H9 (cell line): ENCODE results near the gene KTN1. TPM values are rescaled to one million over a fixed set of nuclear protein-coding genes. Genes with fewer than 3 reads are reported as not detected.

Experiments used
- DNase-seq: peaks from one replicate; pipeline ENCODE4 v3.0.0-alpha.2; 2017
- H2AFZ ChIP-seq: one replicate; pipeline ENCODE4 v1.6.1; 2013; ENCODE audit warnings: mild to moderate bottlenecking, low read length, control low read depth, moderate library complexity
- H2AK5ac ChIP-seq: 2 replicates; pipeline ENCODE4 v1.6.1; 2013; ENCODE audit warnings: low read length, control low read depth, mixed read lengths; ENCODE audit not compliant: insufficient read length
- H2BK120ac ChIP-seq: one replicate; pipeline ENCODE4 v1.6.1; 2013; ENCODE audit warnings: low read depth, mild to moderate bottlenecking, low read length, control low read depth, inconsistent platforms; ENCODE audit not compliant: poor library complexity, severe bottlenecking
- H2BK12ac ChIP-seq: 2 replicates; pipeline ENCODE4 v1.6.1; 2013; ENCODE audit warnings: low read length, control low read depth, mixed read lengths, low read depth; ENCODE audit not compliant: insufficient read length
- H2BK15ac ChIP-seq: 2 replicates; pipeline ENCODE4 v1.6.1; 2013; ENCODE audit warnings: low read depth, low read length, control low read depth
- H2BK20ac ChIP-seq: one replicate; pipeline ENCODE4 v1.6.1; 2013; ENCODE audit warnings: low read depth, mild to moderate bottlenecking, low read length, control low read depth, inconsistent platforms; ENCODE audit not compliant: poor library complexity, severe bottlenecking
- H2BK5ac ChIP-seq: 2 replicates; pipeline ENCODE4 v1.6.1; 2013; ENCODE audit warnings: low read length, control low read depth, mixed read lengths; ENCODE audit not compliant: insufficient read length
- H3K14ac ChIP-seq: 2 replicates; pipeline ENCODE4 v1.6.1; 2013; ENCODE audit warnings: low read length, control low read depth; ENCODE audit not compliant: insufficient read depth
- H3K18ac ChIP-seq: 2 replicates; pipeline ENCODE4 v1.6.1; 2013; ENCODE audit warnings: low read depth, mild to moderate bottlenecking, mixed read lengths, low read length, control low read depth; ENCODE audit not compliant: insufficient read length
- H3K23ac ChIP-seq: 2 replicates; pipeline ENCODE4 v1.6.1; 2013; ENCODE audit warnings: low read length, control low read depth, mixed read lengths, low read depth; ENCODE audit not compliant: insufficient read length
- H3K23me2 ChIP-seq: 2 replicates; pipeline ENCODE4 v1.6.1; 2013; ENCODE audit warnings: low read depth, mild to moderate bottlenecking, mixed read lengths, low read length, control low read depth; ENCODE audit not compliant: insufficient read length, poor library complexity, severe bottlenecking
- H3K27ac ChIP-seq: 2 replicates; pipeline ENCODE4 v1.5.1; 2013; ENCODE audit warnings: low read length, control low read depth, mixed read lengths, low read depth; ENCODE audit not compliant: insufficient read length
- H3K27me3 ChIP-seq: 2 replicates; pipeline ENCODE4 v1.6.1; 2013; ENCODE audit warnings: low read length, control low read depth, inconsistent platforms; ENCODE audit not compliant: insufficient read depth
- H3K4ac ChIP-seq: 2 replicates; pipeline ENCODE4 v1.6.1; 2013; ENCODE audit warnings: low read depth, mild to moderate bottlenecking, control low read depth, inconsistent platforms, low read length, moderate library complexity
- H3K4me1 ChIP-seq: 2 replicates; pipeline ENCODE4 v1.6.1; 2013; ENCODE audit warnings: low read length, control low read depth, inconsistent platforms; ENCODE audit not compliant: insufficient read depth
- H3K4me2 ChIP-seq: 2 replicates; pipeline ENCODE4 v1.6.1; 2013; ENCODE audit warnings: low read length, control low read depth, mixed read lengths; ENCODE audit not compliant: insufficient read length, insufficient read depth
- H3K56ac ChIP-seq: 2 replicates; pipeline ENCODE4 v1.6.1; 2013; ENCODE audit warnings: low read depth, mild to moderate bottlenecking, mixed read lengths, low read length, control low read depth; ENCODE audit not compliant: insufficient read length
- H3K79me1 ChIP-seq: 2 replicates; pipeline ENCODE4 v1.6.1; 2013; ENCODE audit warnings: low read depth, mild to moderate bottlenecking, moderate library complexity, low read length, control low read depth, inconsistent platforms; ENCODE audit not compliant: insufficient read depth, poor library complexity, severe bottlenecking
- H3K79me2 ChIP-seq: 2 replicates; pipeline ENCODE4 v1.6.1; 2013; ENCODE audit warnings: low read length, control low read depth, inconsistent platforms; ENCODE audit not compliant: insufficient read depth
- H3K9ac ChIP-seq: 2 replicates; pipeline ENCODE4 v1.6.1; 2013; ENCODE audit warnings: low read length, control low read depth, mixed read lengths; ENCODE audit not compliant: insufficient read length; ENCODE audit errors: extremely low read depth
- H3K9me3 ChIP-seq: one replicate; pipeline ENCODE4 v1.6.1; 2013; ENCODE audit warnings: low read depth, low read length, inconsistent platforms; ENCODE audit not compliant: control insufficient read depth
- H3T11ph ChIP-seq: one replicate; pipeline ENCODE4 v1.6.1; 2013; ENCODE audit warnings: mild to moderate bottlenecking, low read length, control low read depth, inconsistent platforms
- H4K20me1 ChIP-seq: one replicate; pipeline ENCODE4 v1.6.1; 2013; ENCODE audit not compliant: control insufficient read depth, insufficient read length, insufficient read depth
- H4K5ac ChIP-seq: 2 replicates; pipeline ENCODE4 v1.6.1; 2013; ENCODE audit warnings: low read depth, mild to moderate bottlenecking, mixed read lengths, low read length, control low read depth; ENCODE audit not compliant: insufficient read length
- H4K8ac ChIP-seq: replicated peaks from 2 replicates; pipeline ENCODE4 v1.6.1; 2013; ENCODE audit warnings: low read length, control low read depth, mixed read lengths, low read depth; ENCODE audit not compliant: insufficient read length
- H4K91ac ChIP-seq: 2 replicates; pipeline ENCODE4 v1.6.1; 2013; ENCODE audit warnings: low read depth, mild to moderate bottlenecking, moderate library complexity, mixed read lengths, low read length, control low read depth; ENCODE audit not compliant: insufficient read length
- H3K27ac Mint-ChIP-seq, 3 experiments: 2 replicates in 2 of 3; 3 replicates in 1 of 3; pipeline ENCODE4 v1.8.0; 2020 to 2021; ENCODE audit warnings: mixed read lengths in 3 of 3, mild to moderate bottlenecking in 1 of 3, moderate library complexity in 1 of 3
- H3K27me3 Mint-ChIP-seq: 2 replicates; pipeline ENCODE4 v1.8.0; 2021; ENCODE audit warnings: low read depth, mild to moderate bottlenecking, moderate library complexity, mixed read lengths
- H3K36me3 Mint-ChIP-seq, 3 experiments: 2 replicates in 2 of 3; 3 replicates in 1 of 3; pipeline ENCODE4 v1.8.0; 2020 to 2021; ENCODE audit warnings: low read depth in 3 of 3, mixed read lengths in 3 of 3; ENCODE audit not compliant: insufficient read depth in 1 of 3
- H3K4me1 Mint-ChIP-seq, 2 experiments: 2 replicates each; pipeline ENCODE4 v1.8.0; 2020; ENCODE audit warnings: mixed read lengths in 2 of 2
- H3K4me3 Mint-ChIP-seq, 2 experiments: 2 replicates in 1 of 2; 3 replicates in 1 of 2; pipeline ENCODE4 v1.8.0; 2020 to 2021; ENCODE audit warnings: mild to moderate bottlenecking in 2 of 2, mixed read lengths in 2 of 2, moderate library complexity in 1 of 2
- H3K9me3 Mint-ChIP-seq, 2 experiments: 2 replicates in 1 of 2; 3 replicates in 1 of 2; pipeline ENCODE4 v1.8.0; 2020; ENCODE audit warnings: mild to moderate bottlenecking in 2 of 2, mixed read lengths in 2 of 2, moderate library complexity in 1 of 2
- CTCF ChIP-seq: fragments of 200-600 bp; sonication (generic); conservative IDR thresholded peaks from 3 replicates; pipeline ENCODE4 v1.8.0; 2021; ENCODE audit warnings: antibody characterized with exemption, mild to moderate bottlenecking
- WGBS: extraction: QIAGEN DNeasy Blood & Tissue Kit; methylation state at CpG from one replicate; pipeline ENCODE4 v1.1.7; 2013; ENCODE audit warnings: missing lambda C conversion rate, low lambda C conversion rate, mixed read lengths; ENCODE audit not compliant: insufficient read length; ENCODE audit errors: extremely low coverage; 5-methylcytosine and 5-hydroxymethylcytosine counted together
- total RNA-seq: library from RNA; stranded (reverse); gene quantifications from 2 replicates; pipeline ENCODE4 v1.2.1, GENCODE V29; 2021

KTN1 gene
- total RNA-seq, 1 experiment from 2014 or later, result 128 TPM

- DNase-seq, result no peak
- Histone ChIP-seq H3K18ac (no peak overlapping the region), H3K23me2 (no peaks in the 10 kb centered on the region), H4K91ac (no peak overlapping the region), H3K4me2 (no peak overlapping the region), H2BK15ac (no peak overlapping the region), H2BK20ac (no peak overlapping the region), H3K23ac (no peak overlapping the region), H3K27ac (no peak overlapping the region), H2BK5ac (no peak overlapping the region), H3K4me1 (no peaks in the 10 kb centered on the region; the same call in 1 of the 2 replicates), H3K9ac (no peak overlapping the region), H2AFZ (no peak overlapping the region), H4K20me1 (no peaks in the 10 kb centered on the region), H2BK12ac (no peak overlapping the region), H2BK120ac (no peak overlapping the region), H3K4ac (no peak overlapping the region), H3K9me3 (no peaks in the 10 kb centered on the region), H3K56ac (no peak overlapping the region), H3T11ph (no peak overlapping the region), H3K79me2 (no peaks in the 10 kb centered on the region), H3K27me3 (no peaks in the 10 kb centered on the region), H4K8ac (no peak overlapping the region), H3K14ac (no peak overlapping the region), H2AK5ac (no peak overlapping the region), H3K79me1 (no peaks in the 10 kb centered on the region), H4K5ac (no peak overlapping the region)
- Mint-ChIP-seq H3K27ac (no peak overlapping the region), H3K4me3 (no peak overlapping the region), H3K4me1 (peaks cover 24 to 25% of the 10 kb centered on the region in 2 experiments), H3K27me3 (no peaks in the 10 kb centered on the region), H3K9me3 (peaks cover 3% of the 10 kb centered on the region in 2 experiments; a peak in 2 of 5 replicates), H3K36me3 (peaks cover 4 to 11% (median 4%) of the 10 kb centered on the region in 3 experiments; a peak in 6 of 7 replicates)
- TF ChIP-seq CTCF, result no peak
- no CpG with 5 or more reads among the region's 6 CpGs for WGBS
Observed at GRCh38 chr14:55702511-55702910, 122.5 kb downstream of the KTN1 start.
